ENCODE data around the gene SLC7A7. TPM values are rescaled to one million over a fixed set of nuclear protein-coding genes. Genes with fewer than 3 reads are reported as not detected.
"Not testable (repeated sequence)": the region's sequence is repeated elsewhere in the genome, so short reads cannot be mapped to it uniquely, and the experiment has no call there.

The SLC7A7 gene
- total RNA-seq, 1 donor, result 1.9 TPM

DNA sequence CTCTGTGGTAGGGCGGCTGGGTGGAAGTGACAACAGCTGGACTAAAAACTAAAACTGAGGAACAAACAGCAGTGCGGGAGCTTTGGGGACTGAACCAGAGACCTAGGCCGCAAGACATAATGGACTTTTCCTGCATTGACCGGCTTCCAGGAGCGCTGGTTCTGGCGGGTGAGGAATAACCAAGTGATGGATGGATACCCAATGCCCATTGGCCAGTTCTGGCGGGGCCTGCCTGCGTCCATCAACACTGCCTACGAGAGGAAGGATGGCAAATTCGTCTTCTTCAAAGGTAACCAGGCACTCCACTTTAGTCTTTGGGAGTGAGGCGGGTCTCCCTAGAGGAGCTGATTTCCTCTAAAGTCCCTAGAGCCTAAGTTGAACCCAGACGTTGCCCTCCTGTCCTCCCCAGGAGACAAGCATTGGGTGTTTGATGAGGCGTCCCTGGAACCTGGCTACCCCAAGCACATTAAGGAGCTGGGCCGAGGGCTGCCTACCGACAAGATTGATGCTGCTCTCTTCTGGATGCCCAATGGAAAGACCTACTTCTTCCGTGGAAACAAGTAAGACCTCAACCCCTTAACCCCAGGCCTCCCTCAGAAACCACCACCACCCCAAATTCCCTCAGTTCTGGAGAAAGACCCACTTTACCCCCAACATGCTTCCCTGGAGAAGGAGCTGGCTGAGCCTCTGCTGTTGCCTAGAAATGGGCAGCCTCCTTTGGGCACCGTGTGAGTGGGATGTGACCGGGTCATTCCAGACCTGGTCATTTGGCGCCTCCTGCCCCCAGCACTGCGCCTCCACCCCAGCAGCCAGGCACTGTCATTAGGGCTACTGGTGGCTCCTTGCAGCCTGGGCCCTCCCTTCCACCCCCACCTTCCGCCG lies 29.2 kb upstream of the SLC7A7 start:
- DNase-seq (ENCODE audit: low read depth in 2 of 3, low spot score in 2 of 3), result no peak

DNA sequence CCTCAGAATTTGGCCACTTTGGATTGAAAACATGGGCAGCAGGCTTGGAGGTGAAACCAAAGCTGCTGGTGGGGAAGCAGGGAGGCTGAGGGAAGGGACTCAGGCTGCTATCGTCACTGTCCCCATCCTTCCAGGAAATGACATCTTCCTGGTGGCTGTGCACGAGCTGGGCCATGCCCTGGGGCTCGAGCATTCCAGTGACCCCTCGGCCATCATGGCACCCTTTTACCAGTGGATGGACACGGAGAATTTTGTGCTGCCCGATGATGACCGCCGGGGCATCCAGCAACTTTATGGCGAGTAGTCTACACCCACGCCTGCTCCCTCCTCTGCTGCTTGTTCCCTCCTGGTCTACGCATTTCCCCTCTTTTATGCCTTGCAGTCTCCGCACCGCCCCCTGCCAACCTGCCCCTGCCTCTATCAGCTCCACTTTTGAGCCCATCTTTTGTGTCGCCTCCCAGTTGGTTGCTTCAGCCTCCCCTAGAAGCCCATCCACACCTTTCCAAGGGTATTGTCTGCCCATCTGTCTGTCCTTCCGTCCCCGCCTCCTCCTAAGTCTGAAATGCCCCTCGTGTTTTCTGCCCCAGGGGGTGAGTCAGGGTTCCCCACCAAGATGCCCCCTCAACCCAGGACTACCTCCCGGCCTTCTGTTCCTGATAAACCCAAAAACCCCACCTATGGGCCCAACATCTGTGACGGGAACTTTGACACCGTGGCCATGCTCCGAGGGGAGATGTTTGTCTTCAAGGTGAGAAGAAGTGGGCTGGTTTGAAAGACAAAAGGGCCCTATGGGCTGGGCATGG lies 28.1 kb upstream of the SLC7A7 start:
- DNase-seq (ENCODE audit: low read depth in 2 of 3, low spot score in 2 of 3), result no peak

GRCh38 chr14:22842211-22843122 lies 27.2 kb upstream of the SLC7A7 start:
- no peak for DNase-seq (ENCODE audit: low read depth in 2 of 3, low spot score in 2 of 3)

DNA sequence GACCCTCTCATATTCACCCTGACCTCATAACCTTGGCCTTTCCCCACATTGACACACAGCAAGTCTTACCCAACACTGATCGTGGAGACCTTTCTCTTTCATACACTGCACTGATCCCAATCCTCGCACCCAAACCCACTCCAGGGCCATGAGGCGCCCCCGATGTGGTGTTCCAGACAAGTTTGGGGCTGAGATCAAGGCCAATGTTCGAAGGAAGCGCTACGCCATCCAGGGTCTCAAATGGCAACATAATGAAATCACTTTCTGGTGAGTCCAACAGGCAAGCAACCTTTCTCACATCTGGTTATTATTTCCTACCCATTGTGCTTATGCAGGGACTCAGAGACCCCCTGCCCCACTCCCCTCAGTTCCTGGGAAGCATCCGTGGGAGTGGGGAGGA lies 26.5 kb upstream of the SLC7A7 start:
- no peak for DNase-seq (ENCODE audit: low read depth in 2 of 3, low spot score in 2 of 3)

DNA sequence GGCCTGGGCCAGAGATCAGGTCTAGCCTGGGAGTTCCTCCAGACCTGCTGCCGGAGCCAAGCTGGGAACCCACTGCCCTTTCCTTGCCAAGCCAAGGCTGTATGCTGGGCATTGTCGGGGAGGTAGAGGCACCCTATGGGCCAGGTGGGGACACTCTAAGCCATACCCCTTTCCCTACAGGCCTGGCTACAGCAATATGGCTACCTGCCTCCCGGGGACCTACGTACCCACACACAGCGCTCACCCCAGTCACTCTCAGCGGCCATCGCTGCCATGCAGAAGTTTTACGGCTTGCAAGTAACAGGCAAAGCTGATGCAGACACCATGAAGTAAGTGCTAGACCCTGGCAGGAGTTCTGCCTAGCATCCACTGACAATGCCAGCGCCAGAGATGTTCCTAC lies 26.1 kb upstream of the SLC7A7 start:
- DNase-seq (ENCODE audit: low read depth in 2 of 3, low spot score in 2 of 3), result no peak

GRCh38 chr14:22839159-22839779 lies 24.0 kb upstream of the SLC7A7 start:
- no peak for DNase-seq (ENCODE audit: low read depth in 2 of 3, low spot score in 2 of 3)

DNA sequence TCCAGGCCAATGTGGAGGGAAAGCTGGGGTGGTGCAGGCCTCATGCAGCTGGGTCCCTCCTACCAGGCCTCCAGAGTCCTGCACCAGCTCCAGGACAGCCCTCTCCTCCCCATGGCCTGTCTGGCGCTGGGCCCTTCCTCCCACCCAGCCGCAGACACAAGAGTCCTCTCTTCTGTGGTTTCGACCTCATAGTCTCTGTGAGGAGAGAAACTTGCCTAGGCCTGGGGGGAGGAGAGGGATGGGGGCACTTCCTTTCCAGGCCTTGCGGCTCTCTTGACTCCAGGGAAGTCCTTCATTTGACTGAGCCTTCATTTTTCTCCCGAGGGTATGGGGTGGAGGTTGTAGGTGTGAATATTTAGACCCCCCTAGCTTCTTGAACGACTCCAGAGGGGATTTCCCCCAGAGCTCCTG lies 23.4 kb upstream of the SLC7A7 start:
- DNase-seq (ENCODE audit: low read depth in 2 of 3, low spot score in 2 of 3), result no peak

DNA sequence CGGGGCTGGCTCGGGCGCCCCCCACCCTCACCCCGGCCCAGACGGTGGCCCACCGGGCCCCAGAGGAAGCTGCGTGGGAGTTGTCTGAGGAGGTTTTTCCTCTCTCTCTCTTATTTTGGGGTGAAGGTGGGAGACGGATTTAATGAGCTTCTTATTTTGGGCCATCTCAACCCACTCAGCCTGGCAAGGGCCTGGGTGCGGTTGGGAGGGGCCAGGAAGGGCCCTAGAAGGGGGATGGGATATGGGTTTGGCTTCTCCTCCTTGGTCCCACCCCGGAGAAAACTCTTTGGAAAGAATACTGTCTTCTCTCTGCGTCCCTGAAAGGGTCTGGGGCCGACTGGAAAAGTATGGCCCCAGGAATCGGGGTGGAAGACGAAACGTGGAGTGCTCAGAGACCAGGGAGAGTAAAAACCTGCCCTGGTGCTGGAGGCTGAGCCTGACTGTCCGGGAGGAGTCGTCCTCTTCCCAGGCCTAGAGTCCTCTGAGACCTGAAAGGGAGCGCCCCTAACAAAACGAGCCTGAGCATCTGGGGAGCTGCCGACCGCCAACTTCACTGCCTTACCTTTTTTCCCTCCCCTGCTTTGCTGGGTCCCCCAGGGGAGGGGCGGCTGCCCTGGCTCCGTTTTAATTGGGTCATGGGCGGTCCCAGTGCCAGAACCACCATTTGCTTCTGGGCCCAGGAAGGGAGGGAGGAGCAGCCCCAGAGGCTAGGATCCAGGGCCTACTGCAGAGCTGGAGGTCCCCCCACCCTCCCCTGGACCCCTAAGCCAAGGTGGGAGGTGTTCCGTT lies 22.7 kb upstream of the SLC7A7 start:
- no peak for DNase-seq (ENCODE audit: low read depth in 2 of 3, low spot score in 2 of 3)

- DNase-seq (ENCODE audit: low read depth in 2 of 3, low spot score in 2 of 3), result no peak
Observed at GRCh38 chr14:22837114-22837749, 22.0 kb upstream of the SLC7A7 start.

DNA sequence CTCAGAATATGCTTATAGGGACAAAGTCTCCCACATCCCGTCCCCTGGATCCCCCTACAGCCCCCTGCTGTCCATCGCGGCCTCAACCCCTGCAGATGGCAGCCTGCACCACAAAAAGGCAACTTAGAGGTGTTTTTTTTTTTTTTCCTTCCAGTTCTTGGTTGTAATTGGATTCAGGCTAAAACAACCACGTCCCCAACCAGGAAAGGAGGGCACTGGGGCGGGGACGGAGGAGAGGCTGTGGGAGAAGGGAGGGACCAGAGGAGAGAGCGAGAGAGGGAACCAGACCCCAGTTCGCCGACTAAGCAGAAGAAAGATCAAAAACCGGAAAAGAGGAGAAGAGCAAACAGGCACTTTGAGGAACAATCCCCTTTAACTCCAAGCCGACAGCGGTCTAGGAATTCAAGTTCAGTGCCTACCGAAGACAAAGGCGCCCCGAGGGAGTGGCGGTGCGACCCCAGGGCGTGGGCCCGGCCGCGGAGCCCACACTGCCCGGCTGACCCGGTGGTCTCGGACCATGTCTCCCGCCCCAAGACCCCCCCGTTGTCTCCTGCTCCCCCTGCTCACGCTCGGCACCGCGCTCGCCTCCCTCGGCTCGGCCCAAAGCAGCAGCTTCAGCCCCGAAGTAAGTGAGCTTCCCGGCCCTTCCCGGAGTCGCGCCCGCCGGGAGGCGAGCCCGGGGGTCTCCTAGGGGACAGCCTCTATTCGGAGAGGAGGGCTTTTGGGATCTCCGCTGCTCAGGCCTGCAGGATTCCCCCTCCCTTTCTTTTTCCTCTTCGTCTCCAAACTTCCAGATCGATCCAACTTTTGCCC lies 21.3 kb upstream of the SLC7A7 start, which contains the start of gene MMP14:
MMP14 (plus strand) TSS at position 285 of the 813 bp plus-strand sequence; CDS start at position 518, 233 bp downstream.
- no peak for DNase-seq (ENCODE audit: low read depth in 2 of 3, low spot score in 2 of 3)

- no peak for DNase-seq (ENCODE audit: low read depth in 2 of 3, low spot score in 2 of 3)
Observed at GRCh38 chr14:22835505-22835904, 20.3 kb upstream of the SLC7A7 start.

GRCh38 chr14:22830443-22831010 lies 15.3 kb upstream of the SLC7A7 start:
- peak in 1 of 3 donors; percentile 56 for DNase-seq (ENCODE audit: low read depth in 2 of 3, low spot score in 2 of 3)

DNA sequence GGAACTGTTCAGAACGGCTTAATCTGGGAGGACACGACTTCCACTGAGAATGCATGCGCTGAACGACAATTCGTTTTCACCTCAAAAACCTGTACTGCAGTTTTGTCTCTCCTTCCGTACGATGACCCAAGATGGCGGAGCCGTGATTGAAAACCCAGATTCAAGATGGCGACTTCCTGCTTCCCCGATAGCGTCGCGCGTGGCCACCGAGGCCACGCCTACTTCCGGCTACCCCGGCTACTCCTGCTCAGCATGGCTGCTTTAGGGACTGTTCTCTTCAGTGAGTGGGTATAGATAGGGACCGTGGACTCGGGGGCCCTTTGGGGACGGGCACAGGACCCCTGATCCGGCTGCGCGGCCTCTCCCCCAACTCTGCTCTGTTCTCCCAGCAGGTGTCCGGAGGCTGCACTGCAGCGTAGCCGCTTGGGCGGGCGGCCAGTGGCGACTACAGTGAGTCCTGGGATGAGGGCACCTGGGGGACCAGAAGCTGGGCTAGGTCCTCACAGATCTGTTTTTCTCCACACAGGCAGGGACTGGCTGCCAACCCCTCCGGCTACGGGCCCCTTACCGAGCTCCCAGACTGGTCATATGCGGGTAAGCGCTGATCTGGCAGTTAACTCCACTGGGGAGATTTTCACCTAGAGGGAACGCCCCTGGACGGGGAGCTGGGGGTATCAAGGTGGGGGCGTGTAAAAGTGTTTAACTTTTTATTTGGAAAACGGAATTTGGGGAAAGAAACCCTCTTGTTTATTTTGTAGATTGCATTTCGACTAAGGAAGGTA lies 14.6 kb upstream of the SLC7A7 start, which contains the start of gene MRPL52:
MRPL52 (plus strand) TSS at position 227 of the 782 bp plus-strand sequence; CDS start at position 253, 26 bp downstream.
- DNase-seq (ENCODE audit: low read depth in 2 of 3, low spot score in 2 of 3), result peak; percentile 84 to 94 (median 94)

- DNase-seq (ENCODE audit: low read depth in 2 of 3, low spot score in 2 of 3), result not testable (repeated sequence)
Observed at GRCh38 chr14:22829076-22829660, 13.9 kb upstream of the SLC7A7 start.

GRCh38 chr14:22824711-22825359 lies 9.6 kb upstream of the SLC7A7 start:
- peak in 2 of 3 donors; percentile 82 to 90 for DNase-seq (ENCODE audit: low read depth in 2 of 3, low spot score in 2 of 3)

All from hematopoietic multipotent progenitor cell (in vitro differentiated cells).